ENCODE data around the gene MAP9.

The MAP9 gene

DNA sequence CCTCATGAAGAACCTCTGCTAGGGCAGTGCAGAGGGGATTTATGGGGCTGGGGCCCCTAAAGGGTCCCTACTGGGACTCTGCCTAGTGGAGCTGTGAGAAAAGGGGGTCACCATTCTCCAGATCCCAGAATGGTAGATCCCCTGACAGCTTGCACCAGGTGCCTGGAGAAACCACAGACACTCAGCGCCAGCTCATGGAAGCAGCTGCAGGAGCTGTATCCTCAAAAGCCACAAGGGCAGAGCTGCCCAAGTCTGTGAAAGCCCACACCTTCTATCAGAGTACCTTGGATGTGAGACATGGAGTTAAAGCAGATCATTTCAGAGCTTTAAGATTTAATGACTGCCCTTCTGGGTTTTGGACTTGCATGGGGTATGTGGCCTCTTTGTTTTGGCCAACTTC, 38.6 kb downstream of the MAP9 start:
- Histone ChIP-seq H3K4me3 (ENCODE audit: low read depth, low read length) (no peak overlapping the region), H3K9ac (ENCODE audit: low read length) (no peak overlapping the region), H3K27me3 (ENCODE audit: insufficient read depth, low read length) (no peaks in the 10 kb centered on the region), H3K23ac (ENCODE audit: low read length) (no peak overlapping the region), H3K4ac (ENCODE audit: low read depth, low read length) (no peak overlapping the region), H4K8ac (ENCODE audit: low read depth, low read length) (no peak overlapping the region), H2AK5ac (ENCODE audit: low read length) (no peak overlapping the region), H2BK12ac (ENCODE audit: low read length) (no peak overlapping the region), H3K36me3 (ENCODE audit: control insufficient read depth in 1 of 2, insufficient read depth in 2 of 2, low read length in 2 of 2) (no peaks in the 10 kb centered on the region), H4K12ac (ENCODE audit: low read depth, low read length) (no peak overlapping the region), H3K18ac (ENCODE audit: low read length) (no peak overlapping the region), H3K4me2 (ENCODE audit: low read length) (no peak overlapping the region), H3K4me1 (ENCODE audit: control insufficient read depth in 1 of 2, insufficient read depth in 2 of 2, low read length in 2 of 2) (no peaks in the 10 kb centered on the region), H3K79me1 (ENCODE audit: low read length) (no peaks in the 10 kb centered on the region), H2BK120ac (ENCODE audit: insufficient read depth, low read length, poor library complexity) (no peak overlapping the region), H3K27ac (ENCODE audit: low read depth, low read length) (no peak overlapping the region), H3K9me3 (ENCODE audit: insufficient read depth, low read depth, low read length) (no peaks in the 10 kb centered on the region), H2AFZ (ENCODE audit: insufficient read depth, low read length, poor library complexity) (no peak overlapping the region), H3K14ac (ENCODE audit: low read length) (no peak overlapping the region), H2BK5ac (ENCODE audit: low read depth, low read length, poor library complexity) (no peak overlapping the region), H4K91ac (ENCODE audit: low read depth, low read length) (no peak overlapping the region), H3K79me2 (ENCODE audit: control insufficient read depth, insufficient read depth, low read length, poor library complexity) (no peaks in the 10 kb centered on the region)
- no CpG with 5 or more reads among the region's 1 CpG for WGBS (ENCODE audit: extremely low coverage, insufficient coverage, insufficient read length)
- no peak for DNase-seq

DNA sequence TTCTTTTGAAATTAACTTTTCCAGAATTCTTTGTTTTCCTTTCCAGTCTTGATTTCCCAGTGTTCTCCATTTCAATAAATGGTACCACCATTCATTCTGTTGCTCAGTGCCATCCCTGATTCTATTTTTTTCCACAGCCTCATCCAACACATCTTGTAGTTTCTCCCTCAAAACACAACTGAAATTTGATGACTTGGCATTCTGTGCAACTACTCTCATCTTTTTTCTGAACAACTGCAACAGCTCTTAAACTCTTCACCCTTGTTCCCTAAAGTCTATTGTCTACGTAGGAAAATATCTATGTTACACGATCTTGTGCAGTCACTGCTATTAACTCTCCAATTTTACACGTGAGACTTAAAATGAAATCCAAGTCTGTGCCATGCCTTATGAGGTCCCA, 40.5 kb downstream of the MAP9 start:
- Histone ChIP-seq H2BK5ac (ENCODE audit: low read depth, low read length, poor library complexity) (no peak overlapping the region), H3K79me1 (ENCODE audit: low read length) (no peaks in the 10 kb centered on the region), H2AFZ (ENCODE audit: insufficient read depth, low read length, poor library complexity) (no peak overlapping the region), H4K91ac (ENCODE audit: low read depth, low read length) (no peak overlapping the region), H3K23ac (ENCODE audit: low read length) (no peak overlapping the region), H2AK5ac (ENCODE audit: low read length) (no peak overlapping the region), H3K18ac (ENCODE audit: low read length) (no peak overlapping the region), H3K9me3 (ENCODE audit: insufficient read depth, low read depth, low read length) (no peaks in the 10 kb centered on the region), H3K9ac (ENCODE audit: low read length) (no peak overlapping the region), H3K27me3 (ENCODE audit: insufficient read depth, low read length) (no peaks in the 10 kb centered on the region), H3K14ac (ENCODE audit: low read length) (no peak overlapping the region), H3K4me2 (ENCODE audit: low read length) (no peak overlapping the region), H2BK12ac (ENCODE audit: low read length) (no peak overlapping the region), H3K27ac (ENCODE audit: low read depth, low read length) (no peak overlapping the region), H4K12ac (ENCODE audit: low read depth, low read length) (no peak overlapping the region), H2BK120ac (ENCODE audit: insufficient read depth, low read length, poor library complexity) (no peak overlapping the region), H3K79me2 (ENCODE audit: control insufficient read depth, insufficient read depth, low read length, poor library complexity) (no peaks in the 10 kb centered on the region), H3K4ac (ENCODE audit: low read depth, low read length) (no peak overlapping the region), H3K36me3 (ENCODE audit: control insufficient read depth in 1 of 2, insufficient read depth in 2 of 2, low read length in 2 of 2) (no peaks in the 10 kb centered on the region), H3K4me3 (ENCODE audit: low read depth, low read length) (no peak overlapping the region), H4K8ac (ENCODE audit: low read depth, low read length) (no peak overlapping the region), H3K4me1 (ENCODE audit: control insufficient read depth in 1 of 2, insufficient read depth in 2 of 2, low read length in 2 of 2) (no peaks in the 10 kb centered on the region)
- WGBS (ENCODE audit: extremely low coverage, insufficient coverage, insufficient read length), result no CpG with 5 or more reads among the region's 3 CpGs
- DNase-seq, result no peak

- H3K23ac ChIP-seq (ENCODE audit: low read length), result no peak overlapping the region
- DNase-seq, result no peak
- no peak overlapping the region for H3K4me3 ChIP-seq (ENCODE audit: low read depth, low read length)
- H2BK120ac ChIP-seq (ENCODE audit: insufficient read depth, low read length, poor library complexity), result no peak overlapping the region
- no peak overlapping the region for H2BK12ac ChIP-seq (ENCODE audit: low read length)
- no peak overlapping the region for H2AK5ac ChIP-seq (ENCODE audit: low read length)
- H3K18ac ChIP-seq (ENCODE audit: low read length), result no peak overlapping the region
- no peak overlapping the region for H3K27ac ChIP-seq (ENCODE audit: low read depth, low read length)
- no peaks in the 10 kb centered on the region for H3K27me3 ChIP-seq (ENCODE audit: insufficient read depth, low read length)
- no peak overlapping the region for H3K9ac ChIP-seq (ENCODE audit: low read length)
- H3K9me3 ChIP-seq (ENCODE audit: insufficient read depth, low read depth, low read length), result no peaks in the 10 kb centered on the region
- H4K91ac ChIP-seq (ENCODE audit: low read depth, low read length), result no peak overlapping the region
- no peak overlapping the region for H3K4me2 ChIP-seq (ENCODE audit: low read length)
- H4K8ac ChIP-seq (ENCODE audit: low read depth, low read length), result no peak overlapping the region
- no peak overlapping the region for H2BK5ac ChIP-seq (ENCODE audit: low read depth, low read length, poor library complexity)
- H3K14ac ChIP-seq (ENCODE audit: low read length), result no peak overlapping the region
- no peak overlapping the region for H2AFZ ChIP-seq (ENCODE audit: insufficient read depth, low read length, poor library complexity)
- H3K36me3 ChIP-seq (ENCODE audit: control insufficient read depth in 1 of 2, insufficient read depth in 2 of 2, low read length in 2 of 2), result no peaks in the 10 kb centered on the region
- no peaks in the 10 kb centered on the region for H3K79me1 ChIP-seq (ENCODE audit: low read length)
- no peak overlapping the region for H4K12ac ChIP-seq (ENCODE audit: low read depth, low read length)
- H3K79me2 ChIP-seq (ENCODE audit: control insufficient read depth, insufficient read depth, low read length, poor library complexity), result no peaks in the 10 kb centered on the region
- H3K4ac ChIP-seq (ENCODE audit: low read depth, low read length), result no peak overlapping the region
- H3K4me1 ChIP-seq (ENCODE audit: control insufficient read depth in 1 of 2, insufficient read depth in 2 of 2, low read length in 2 of 2), result no peaks in the 10 kb centered on the region
Observed at GRCh38 chr4:155331478-155331877, 45.3 kb downstream of the MAP9 start.

GRCh38 chr4:155322782-155323181, 54.0 kb downstream of the MAP9 start:
- no peaks in the 10 kb centered on the region for H3K27me3 ChIP-seq (ENCODE audit: insufficient read depth, low read length)
- H2AFZ ChIP-seq (ENCODE audit: insufficient read depth, low read length, poor library complexity), result no peak overlapping the region
- no peak for DNase-seq
- H3K27ac ChIP-seq (ENCODE audit: low read depth, low read length), result no peak overlapping the region
- H2BK12ac ChIP-seq (ENCODE audit: low read length), result no peak overlapping the region
- H3K4me1 ChIP-seq (ENCODE audit: control insufficient read depth in 1 of 2, insufficient read depth in 2 of 2, low read length in 2 of 2), result peaks cover 0 to 4% of the 10 kb centered on the region in 2 experiments
- no peak overlapping the region for H2BK5ac ChIP-seq (ENCODE audit: low read depth, low read length, poor library complexity)
- no peak overlapping the region for H3K14ac ChIP-seq (ENCODE audit: low read length)
- no peak overlapping the region for H3K4me3 ChIP-seq (ENCODE audit: low read depth, low read length)
- H4K8ac ChIP-seq (ENCODE audit: low read depth, low read length), result no peak overlapping the region
- no peaks in the 10 kb centered on the region for H3K9me3 ChIP-seq (ENCODE audit: insufficient read depth, low read depth, low read length)
- no peak overlapping the region for H4K91ac ChIP-seq (ENCODE audit: low read depth, low read length)
- no peak overlapping the region for H2AK5ac ChIP-seq (ENCODE audit: low read length)
- no peaks in the 10 kb centered on the region for H3K36me3 ChIP-seq (ENCODE audit: control insufficient read depth in 1 of 2, insufficient read depth in 2 of 2, low read length in 2 of 2)
- no peaks in the 10 kb centered on the region for H3K79me1 ChIP-seq (ENCODE audit: low read length)
- no peak overlapping the region for H3K18ac ChIP-seq (ENCODE audit: low read length)
- no CpG with 5 or more reads among the region's 2 CpGs for WGBS (ENCODE audit: extremely low coverage, insufficient coverage, insufficient read length)
- H3K4ac ChIP-seq (ENCODE audit: low read depth, low read length), result no peak overlapping the region
- no peak overlapping the region for H3K9ac ChIP-seq (ENCODE audit: low read length)
- no peaks in the 10 kb centered on the region for H3K79me2 ChIP-seq (ENCODE audit: control insufficient read depth, insufficient read depth, low read length, poor library complexity)
- no peak overlapping the region for H3K4me2 ChIP-seq (ENCODE audit: low read length)
- H2BK120ac ChIP-seq (ENCODE audit: insufficient read depth, low read length, poor library complexity), result no peak overlapping the region
- no peak overlapping the region for H4K12ac ChIP-seq (ENCODE audit: low read depth, low read length)
- H3K23ac ChIP-seq (ENCODE audit: low read length), result no peak overlapping the region

DNA sequence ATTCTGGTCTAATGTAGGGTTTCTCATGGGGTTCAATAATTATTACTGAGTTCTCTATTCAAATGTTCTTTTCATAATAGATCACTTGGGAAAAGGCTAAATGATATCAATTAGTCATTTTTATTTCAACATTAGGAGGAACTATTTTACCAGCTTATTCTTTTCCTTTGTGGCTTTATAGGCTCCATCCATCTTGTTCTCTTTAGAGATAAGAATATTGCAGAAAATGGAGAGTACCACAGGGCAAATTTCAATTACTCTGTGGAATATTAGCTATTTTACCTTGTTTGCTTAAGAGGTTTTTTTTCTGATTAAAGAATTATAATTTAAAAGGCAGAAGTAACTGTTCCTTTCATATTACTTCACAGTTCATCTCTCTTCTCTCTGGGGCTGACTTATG, 55.8 kb downstream of the MAP9 start:
- no peak overlapping the region for H2AK5ac ChIP-seq (ENCODE audit: low read length)
- no peaks in the 10 kb centered on the region for H3K9me3 ChIP-seq (ENCODE audit: insufficient read depth, low read depth, low read length)
- H3K14ac ChIP-seq (ENCODE audit: low read length), result no peak overlapping the region
- H3K27me3 ChIP-seq (ENCODE audit: insufficient read depth, low read length), result no peaks in the 10 kb centered on the region
- no peak overlapping the region for H4K91ac ChIP-seq (ENCODE audit: low read depth, low read length)
- no peak overlapping the region for H3K4me3 ChIP-seq (ENCODE audit: low read depth, low read length)
- H3K36me3 ChIP-seq (ENCODE audit: control insufficient read depth in 1 of 2, insufficient read depth in 2 of 2, low read length in 2 of 2), result no peaks in the 10 kb centered on the region
- no peaks in the 10 kb centered on the region for H3K79me2 ChIP-seq (ENCODE audit: control insufficient read depth, insufficient read depth, low read length, poor library complexity)
- H3K9ac ChIP-seq (ENCODE audit: low read length), result no peak overlapping the region
- no peak overlapping the region for H3K18ac ChIP-seq (ENCODE audit: low read length)
- no peak overlapping the region for H3K4me2 ChIP-seq (ENCODE audit: low read length)
- no peak overlapping the region for H3K27ac ChIP-seq (ENCODE audit: low read depth, low read length)
- H3K23ac ChIP-seq (ENCODE audit: low read length), result no peak overlapping the region
- no peak overlapping the region for H2BK5ac ChIP-seq (ENCODE audit: low read depth, low read length, poor library complexity)
- no peaks in the 10 kb centered on the region for H3K79me1 ChIP-seq (ENCODE audit: low read length)
- no peak overlapping the region for H2BK12ac ChIP-seq (ENCODE audit: low read length)
- no peak overlapping the region for H4K12ac ChIP-seq (ENCODE audit: low read depth, low read length)
- H3K4me1 ChIP-seq (ENCODE audit: control insufficient read depth in 1 of 2, insufficient read depth in 2 of 2, low read length in 2 of 2), result peaks cover 0 to 4% of the 10 kb centered on the region in 2 experiments
- no peak overlapping the region for H2AFZ ChIP-seq (ENCODE audit: insufficient read depth, low read length, poor library complexity)
- no peak for DNase-seq
- H3K4ac ChIP-seq (ENCODE audit: low read depth, low read length), result no peak overlapping the region
- H2BK120ac ChIP-seq (ENCODE audit: insufficient read depth, low read length, poor library complexity), result no peak overlapping the region
- H4K8ac ChIP-seq (ENCODE audit: low read depth, low read length), result no peak overlapping the region

All from trophoblast cell (in vitro differentiated cells and primary cell).